ENCODE data around the gene MARCOL.

GRCh38 chr5:148205044-148205806 lies 33.1 kb upstream of the MARCOL start:
- no peak for TF ChIP-seq CTCF (conservative IDR thresholded peaks at IDR 0.05 in 1 of 2, IDR thresholded peaks at IDR 0.05 in 1 of 2; ENCODE audit: extremely low read depth in 1 of 2, insufficient read depth in 1 of 2, low read depth in 1 of 2, low read length in 2 of 2)
- no peak for TF ChIP-seq EZH2 (IDR thresholded peaks at IDR 0.05; ENCODE audit: borderline replicate concordance, low read length)

Data from mammary epithelial cell (primary cell).